ENCODE results near the gene ZRANB3. TPM values are rescaled to one million over a fixed set of nuclear protein-coding genes. Genes with fewer than 3 reads are reported as not detected.

Gene ZRANB3
- total and polyA plus RNA-seq, 2 donors from 2014 or later, result 3.6 to 6.4 TPM

GRCh38 chr2:135311962-135312361, 219.1 kb downstream of the ZRANB3 start:
- no peak for FAIRE-seq
- no peak for DNase-seq
- H3K27me3 ChIP-seq (ENCODE audit: control insufficient read depth, insufficient read depth, low read length), result no peaks in the 10 kb centered on the region
- no peak for TF ChIP-seq CTCF (IDR thresholded peaks at IDR 0.05; ENCODE audit: borderline replicate concordance, extremely low read depth, insufficient read depth)
- H3K9ac ChIP-seq (ENCODE audit: low read length in 3 of 3), result no peak overlapping the region
- H3K36me3 ChIP-seq (ENCODE audit: control insufficient read depth in 2 of 3, insufficient read depth in 3 of 3, low read length in 3 of 3), result peaks cover 0 to 2% (median 0%) of the 10 kb centered on the region in 3 donors
- no peaks in the 10 kb centered on the region for H3K4me1 ChIP-seq (ENCODE audit: control insufficient read depth in 2 of 3, insufficient read depth in 2 of 3, low read depth in 1 of 3, low read length in 3 of 3)
- no peaks in the 10 kb centered on the region for H3K9me3 ChIP-seq (ENCODE audit: control insufficient read depth in 2 of 3, insufficient read depth in 1 of 3, low read length in 3 of 3)
- no peak overlapping the region for H3K27ac ChIP-seq (ENCODE audit: low read depth in 2 of 2, low read length in 2 of 2)
- no peak overlapping the region for H3K4me3 ChIP-seq (ENCODE audit: low read length in 3 of 3)
- intact Hi-C loops (cut with DNase I), result no loop called here

GRCh38 chr2:135311268-135311667, 219.8 kb downstream of the ZRANB3 start:
- TF ChIP-seq CTCF (IDR thresholded peaks at IDR 0.05; ENCODE audit: borderline replicate concordance, extremely low read depth, insufficient read depth), result no peak
- no peak for FAIRE-seq
- no peaks in the 10 kb centered on the region for H3K9me3 ChIP-seq (ENCODE audit: control insufficient read depth in 2 of 3, insufficient read depth in 1 of 3, low read length in 3 of 3)
- no peak for DNase-seq
- H3K4me3 ChIP-seq (ENCODE audit: low read length in 3 of 3), result no peak overlapping the region
- H3K27me3 ChIP-seq (ENCODE audit: control insufficient read depth, insufficient read depth, low read length), result no peaks in the 10 kb centered on the region
- intact Hi-C loops (cut with DNase I), result no loop called here
- no peak overlapping the region for H3K9ac ChIP-seq (ENCODE audit: low read length in 3 of 3)
- peaks cover 0 to 2% (median 0%) of the 10 kb centered on the region in 3 donors for H3K36me3 ChIP-seq (ENCODE audit: control insufficient read depth in 2 of 3, insufficient read depth in 3 of 3, low read length in 3 of 3)
- H3K27ac ChIP-seq (ENCODE audit: low read depth in 2 of 2, low read length in 2 of 2), result no peak overlapping the region
- H3K4me1 ChIP-seq (ENCODE audit: control insufficient read depth in 2 of 3, insufficient read depth in 2 of 3, low read depth in 1 of 3, low read length in 3 of 3), result no peaks in the 10 kb centered on the region

GRCh38 chr2:135304694-135305093, 226.3 kb downstream of the ZRANB3 start:
- TF ChIP-seq CTCF (IDR thresholded peaks at IDR 0.05; ENCODE audit: borderline replicate concordance, extremely low read depth, insufficient read depth), result no peak
- no peaks in the 10 kb centered on the region for H3K4me1 ChIP-seq (ENCODE audit: control insufficient read depth in 2 of 3, insufficient read depth in 2 of 3, low read depth in 1 of 3, low read length in 3 of 3)
- no peaks in the 10 kb centered on the region for H3K27me3 ChIP-seq (ENCODE audit: control insufficient read depth, insufficient read depth, low read length)
- peaks cover 0 to 4% (median 0%) of the 10 kb centered on the region in 3 donors for H3K9me3 ChIP-seq (ENCODE audit: control insufficient read depth in 2 of 3, insufficient read depth in 1 of 3, low read length in 3 of 3)
- H3K36me3 ChIP-seq (ENCODE audit: control insufficient read depth in 2 of 3, insufficient read depth in 3 of 3, low read length in 3 of 3), result peaks cover 0 to 2% (median 0%) of the 10 kb centered on the region in 3 donors
- intact Hi-C loops (cut with DNase I), result no loop called here
- H3K4me3 ChIP-seq (ENCODE audit: low read length in 3 of 3), result no peak overlapping the region
- DNase-seq (no peak), FAIRE-seq (no peak)
- no peak overlapping the region for H3K9ac ChIP-seq (ENCODE audit: low read length in 3 of 3)
- H3K27ac ChIP-seq (ENCODE audit: low read depth in 2 of 2, low read length in 2 of 2), result no peak overlapping the region

- Histone ChIP-seq H3K4me3 (ENCODE audit: low read length in 3 of 3) (no peak overlapping the region), H3K27ac (ENCODE audit: low read depth in 2 of 2, low read length in 2 of 2) (no peak overlapping the region), H3K27me3 (ENCODE audit: control insufficient read depth, insufficient read depth, low read length) (no peaks in the 10 kb centered on the region), H3K9ac (ENCODE audit: low read length in 3 of 3) (no peak overlapping the region), H3K9me3 (ENCODE audit: control insufficient read depth in 2 of 3, insufficient read depth in 1 of 3, low read length in 3 of 3) (no peaks in the 10 kb centered on the region), H3K4me1 (ENCODE audit: control insufficient read depth in 2 of 3, insufficient read depth in 2 of 3, low read depth in 1 of 3, low read length in 3 of 3) (no peaks in the 10 kb centered on the region), H3K36me3 (ENCODE audit: control insufficient read depth in 2 of 3, insufficient read depth in 3 of 3, low read length in 3 of 3) (no peaks in the 10 kb centered on the region)
- no peak for DNase-seq
- no peak for TF ChIP-seq CTCF (IDR thresholded peaks at IDR 0.05; ENCODE audit: borderline replicate concordance, extremely low read depth, insufficient read depth)
- no peak for FAIRE-seq
- intact Hi-C loops (cut with DNase I), result no loop called here
Measured at GRCh38 chr2:135299658-135300244, 231.3 kb downstream of the ZRANB3 start.
